ENCODE results near the gene SCGB1D2.

Gene SCGB1D2

DNA sequence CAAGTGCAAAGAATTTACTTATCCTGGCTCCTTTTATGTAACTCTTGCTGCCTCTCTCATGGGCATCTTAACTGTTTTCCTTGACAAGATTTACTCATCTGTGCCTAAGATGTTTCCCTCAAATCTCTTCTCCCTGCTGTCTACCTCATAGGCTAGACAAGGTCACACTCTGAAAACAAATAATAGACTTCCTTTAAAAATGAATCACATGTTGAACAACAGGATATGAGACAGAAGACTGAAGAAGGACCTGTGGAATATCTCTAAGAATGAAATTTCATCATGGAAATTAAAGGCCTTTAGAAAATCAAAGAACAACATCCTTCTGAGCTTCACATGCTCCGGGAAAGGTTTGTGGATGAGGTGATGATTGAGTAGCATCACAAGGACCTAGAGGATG, 22.0 kb downstream of the SCGB1D2 start:
- no peak for DNase-seq

DNA sequence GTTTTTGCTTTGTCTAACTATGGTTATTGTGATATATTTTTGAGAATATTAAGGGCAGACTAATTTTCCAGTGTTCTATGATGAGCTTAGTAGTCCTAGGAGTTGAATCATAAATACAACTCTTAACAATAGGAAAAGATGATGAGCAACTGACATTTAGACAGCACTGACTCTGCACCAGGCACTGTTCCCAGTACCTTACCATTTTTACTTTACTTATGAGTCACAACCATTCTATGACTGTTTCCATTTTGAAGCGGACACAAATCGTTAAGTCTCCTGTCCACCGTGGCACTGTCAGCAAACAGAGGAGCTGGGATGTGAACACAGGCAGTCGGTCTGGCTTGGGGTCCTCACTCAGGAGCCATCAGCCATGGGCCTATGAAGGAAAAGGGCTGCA, 24.5 kb downstream of the SCGB1D2 start:
- no peak for DNase-seq

DNA sequence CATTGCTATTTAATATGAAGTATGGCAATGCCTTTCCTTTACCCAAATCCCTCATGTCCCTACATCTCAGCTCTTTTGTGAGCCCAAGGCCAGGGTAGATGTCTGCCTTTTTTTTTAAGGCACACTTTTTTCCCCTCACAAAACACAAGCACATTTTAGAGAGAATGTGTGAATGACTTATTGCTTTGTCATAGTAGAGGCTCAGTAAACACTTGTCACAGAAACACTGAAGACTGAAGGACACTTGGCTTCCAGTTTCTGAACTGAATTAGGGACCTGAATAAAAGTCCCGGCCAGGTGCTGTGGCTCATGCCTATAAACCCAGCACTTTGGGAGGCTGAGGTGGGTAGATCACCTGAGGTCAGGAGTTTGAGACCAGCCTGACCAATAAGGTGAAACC, 25.0 kb downstream of the SCGB1D2 start:
- DNase-seq = no peak

DNA sequence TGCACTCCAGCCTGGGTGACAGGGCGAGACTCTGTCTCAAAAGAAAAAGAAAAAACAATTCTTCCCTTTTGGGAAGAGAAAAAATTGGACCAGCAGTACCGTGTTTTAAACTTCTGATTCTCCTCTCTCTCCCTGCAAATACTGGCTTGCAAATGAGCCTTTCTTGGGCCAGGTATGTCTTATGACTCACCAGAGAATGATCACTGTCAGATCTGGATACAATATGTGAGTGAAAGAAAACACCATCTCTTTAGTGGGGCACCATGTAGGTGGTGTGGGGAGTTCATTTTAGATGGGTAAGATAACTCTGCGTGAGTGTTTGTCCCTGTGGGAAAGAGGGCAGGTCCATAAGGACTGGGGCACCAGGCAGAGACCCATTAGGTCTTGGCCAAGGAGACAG, 25.5 kb downstream of the SCGB1D2 start:
- no peak for DNase-seq

DNA sequence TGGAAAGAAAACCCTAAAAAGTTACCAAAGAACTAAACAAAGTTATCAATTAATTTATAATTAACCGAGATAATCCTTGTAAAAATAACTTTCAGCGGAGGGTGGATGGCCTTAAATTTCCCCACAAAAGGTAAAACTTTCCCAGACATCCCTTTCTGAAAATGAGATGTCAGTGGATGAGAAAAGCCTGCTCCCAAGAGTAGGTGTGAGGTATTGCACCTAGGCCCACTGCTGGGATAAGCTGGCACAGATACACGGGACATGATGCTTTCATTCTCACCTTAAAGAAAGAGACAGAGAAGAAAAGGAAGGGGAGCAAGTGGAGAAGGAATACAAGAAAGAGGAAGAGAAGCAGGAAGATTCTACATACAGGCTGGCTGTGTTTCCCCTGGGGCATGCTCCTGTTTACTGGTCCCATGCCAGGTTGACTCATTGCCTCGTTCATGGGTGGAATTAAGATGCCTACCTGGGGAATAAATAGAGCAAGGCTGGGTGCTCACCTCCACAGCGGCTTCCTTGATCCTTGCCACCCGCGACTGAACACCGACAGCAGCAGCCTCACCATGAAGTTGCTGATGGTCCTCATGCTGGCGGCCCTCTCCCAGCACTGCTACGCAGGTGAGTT, 27.7 kb downstream of the SCGB1D2 start, which contains the start of gene SCGB2A2:
Gene SCGB2A2, plus strand, starts transcription at position 505 of the 625 bp plus-strand sequence. Its CDS starts 59 bp downstream, at position 564.
- DNase-seq = no peak

DNA sequence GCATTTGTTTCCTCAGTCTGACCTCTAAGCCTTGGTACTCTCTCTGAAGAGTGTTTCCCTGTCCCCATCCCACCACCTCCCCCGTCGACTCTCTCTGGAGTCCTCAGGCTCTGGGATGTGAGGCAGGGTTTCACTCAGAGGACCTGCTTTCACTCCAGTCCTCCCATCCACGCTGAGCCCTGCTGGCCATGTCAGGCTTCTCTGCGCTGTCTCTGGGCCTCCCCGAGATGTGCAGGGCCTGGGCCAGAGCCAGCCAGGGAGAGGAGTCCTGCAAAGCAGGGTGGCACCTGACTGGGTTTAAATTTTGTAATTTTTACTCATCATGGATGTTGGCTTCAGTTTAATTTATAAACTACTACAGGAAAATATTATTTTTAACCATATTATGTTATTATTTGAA, 31.2 kb downstream of the SCGB1D2 start:
- DNase-seq = no peak

DNA sequence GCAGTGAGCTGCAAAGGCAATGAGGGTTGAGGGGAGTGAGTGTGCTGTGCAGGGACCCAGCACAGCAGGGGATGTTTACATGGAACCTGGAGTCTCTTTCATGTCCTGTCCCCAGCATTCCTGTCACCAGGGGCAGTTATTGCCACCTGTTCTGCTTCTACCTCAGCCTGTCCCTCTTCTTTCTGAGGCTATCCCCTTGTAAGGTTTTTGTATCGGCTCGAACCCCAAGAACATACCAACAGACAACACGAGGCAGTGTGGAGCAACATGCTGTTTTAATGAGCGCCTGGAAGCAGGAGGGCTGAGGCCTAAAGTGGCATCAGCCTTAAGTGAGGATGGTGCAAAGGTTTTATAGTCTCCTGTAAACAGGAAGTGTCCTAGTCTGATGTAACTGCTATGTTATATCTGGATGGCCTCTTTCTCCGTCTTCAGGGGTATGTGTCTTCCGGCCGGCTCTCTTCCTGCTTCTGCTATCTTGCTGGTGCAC, 31.8 kb downstream of the SCGB1D2 start:
- no peak for DNase-seq

DNA sequence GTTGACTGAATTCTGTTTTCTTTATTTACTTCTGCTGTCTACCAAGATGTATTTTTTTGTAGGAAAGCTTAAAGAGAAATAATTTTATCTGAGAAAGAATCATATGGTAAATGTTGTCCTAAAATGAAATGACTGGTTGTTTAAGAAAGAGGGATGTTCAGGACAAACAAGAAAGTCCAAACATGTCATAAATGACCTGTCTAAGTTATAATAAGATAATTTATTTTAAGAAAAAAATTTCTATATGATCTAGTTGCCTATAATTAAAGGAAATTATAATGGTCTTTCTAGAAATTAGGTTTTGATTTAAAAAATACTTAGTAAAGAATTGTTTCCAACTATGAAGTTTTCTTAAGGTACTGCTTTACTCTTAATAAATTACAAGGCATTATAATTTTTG, 38.4 kb downstream of the SCGB1D2 start:
- DNase-seq = no peak

All from T-helper 9 cell (primary cell).